Colonic mucosa (tissue), 4 donors: ENCODE data around the gene SLC16A2. TPM values are rescaled to one million over a fixed set of nuclear protein-coding genes. Genes with fewer than 3 reads are reported as not detected.

Experiments used
- DNase-seq: peaks from one replicate; pipeline ENCODE4 v3.0.0-alpha.2; 2020
- H3K27ac ChIP-seq: fragments of 200-600 bp; one replicate; pipeline ENCODE4 v1.8.0; 2021
- H3K27me3 ChIP-seq: fragments of 200-600 bp; one replicate; pipeline ENCODE4 v1.8.0; 2021
- H3K36me3 ChIP-seq: fragments of 200-600 bp; one replicate; pipeline ENCODE4 v1.8.0; 2021
- H3K4me1 ChIP-seq: fragments of 200-600 bp; one replicate; pipeline ENCODE4 v1.8.0; 2021; ENCODE audit warnings: mild to moderate bottlenecking
- H3K4me3 ChIP-seq: fragments of 200-600 bp; one replicate; pipeline ENCODE4 v1.8.0; 2021
- H3K9ac ChIP-seq, 2 donors: one replicate each; pipeline ENCODE4 v1.7.0; 2013; ENCODE audit warnings: control low read depth in 2 of 2, low read depth in 2 of 2, low read length in 2 of 2
- H3K9me3 ChIP-seq: fragments of 200-600 bp; one replicate; pipeline ENCODE4 v1.8.0; 2021
- CTCF ChIP-seq: fragments of 200-600 bp; IDR thresholded peaks from one replicate; pipeline ENCODE4 v1.8.0; 2022; ENCODE audit warnings: antibody characterized with exemption, mild to moderate bottlenecking
- intact Hi-C: fragments of 100-400 bp; cut with DNase I; formaldehyde crosslinking; loops from one replicate; pipeline ENCODE4 v1.14.1; 2022
- total RNA-seq, 2 donors: library from RNA; stranded (reverse); fragmentation: NEBNext Ultra II Directional in 1 of 2; extraction: Animal tissue kit (Norgen Biotek cat#: 25700) in 1 of 2; gene quantifications; one replicate each; pipeline ENCODE4 v1.2.1, GENCODE V29; 2021
- donor health status: healthy.
- donor health status: DM: no; HTN: no; CAD: no.
- donor health status: DM: no; HTN: no; CAD: no.

SLC16A2 gene
- total RNA-seq, 2 donors from 2014 or later: 1.3 to 2.9 TPM

- TF ChIP-seq CTCF: no peak
- intact Hi-C loops: no loop called here
- no peaks in the 10 kb centered on the region for H3K27me3 ChIP-seq
- no peaks in the 10 kb centered on the region for H3K36me3 ChIP-seq
- no peak overlapping the region for H3K9ac ChIP-seq
- H3K27ac ChIP-seq: no peak overlapping the region
- no peak overlapping the region for H3K4me3 ChIP-seq
- no peaks in the 10 kb centered on the region for H3K9me3 ChIP-seq
- H3K4me1 ChIP-seq: no peaks in the 10 kb centered on the region
- no peak for DNase-seq
Measured at GRCh38 chrX:74521961-74522751, 100.9 kb downstream of the SLC16A2 start.

- no peak overlapping the region for H3K4me3 ChIP-seq
- DNase-seq: no peak
- intact Hi-C loops: no loop called here
- no peak overlapping the region for H3K9ac ChIP-seq
- no peaks in the 10 kb centered on the region for H3K4me1 ChIP-seq
- no peaks in the 10 kb centered on the region for H3K27me3 ChIP-seq
- no peaks in the 10 kb centered on the region for H3K9me3 ChIP-seq
- TF ChIP-seq CTCF: no peak
- no peaks in the 10 kb centered on the region for H3K36me3 ChIP-seq
- H3K27ac ChIP-seq: no peak overlapping the region
Measured at GRCh38 chrX:74523224-74523623, 101.9 kb downstream of the SLC16A2 start.

- no peak for TF ChIP-seq CTCF
- Histone ChIP-seq H3K9ac (no peak overlapping the region), H3K36me3 (no peaks in the 10 kb centered on the region), H3K4me3 (no peak overlapping the region), H3K27me3 (no peaks in the 10 kb centered on the region), H3K9me3 (no peaks in the 10 kb centered on the region), H3K27ac (no peak overlapping the region), H3K4me1 (no peaks in the 10 kb centered on the region)
- intact Hi-C loops: no loop called here
- no peak for DNase-seq
Measured at GRCh38 chrX:74523870-74524735, 102.8 kb downstream of the SLC16A2 start.

GRCh38 chrX:74525116-74525515 lies 103.8 kb downstream of the SLC16A2 start:
- no peak for DNase-seq
- Histone ChIP-seq H3K4me3 (no peak overlapping the region), H3K36me3 (no peaks in the 10 kb centered on the region), H3K9ac (no peak overlapping the region), H3K4me1 (no peaks in the 10 kb centered on the region), H3K27ac (no peak overlapping the region), H3K27me3 (no peaks in the 10 kb centered on the region), H3K9me3 (no peaks in the 10 kb centered on the region)
- no peak for TF ChIP-seq CTCF
- intact Hi-C loops: no loop called here

- no peak overlapping the region for H3K27ac ChIP-seq
- no peak for TF ChIP-seq CTCF
- H3K4me1 ChIP-seq: no peaks in the 10 kb centered on the region
- no peak for DNase-seq
- H3K27me3 ChIP-seq: no peaks in the 10 kb centered on the region
- no peak overlapping the region for H3K4me3 ChIP-seq
- intact Hi-C loops: no loop called here
- H3K36me3 ChIP-seq: no peaks in the 10 kb centered on the region
- no peak overlapping the region for H3K9ac ChIP-seq
- H3K9me3 ChIP-seq: no peaks in the 10 kb centered on the region
Measured at GRCh38 chrX:74526764-74527163, 105.5 kb downstream of the SLC16A2 start.
